CD4-positive, alpha-beta T cell treated with Interleukin-17A for 1 hour (primary cell): ENCODE results near the gene SMS.
"Not testable (repeated sequence)": the region's sequence is repeated elsewhere in the genome, so short reads cannot be mapped to it uniquely, and the experiment has no call there.

Source experiments
- DNase-seq: peaks from one replicate; pipeline ENCODE4 v3.0.0-alpha.2; 2020

SMS gene

DNA sequence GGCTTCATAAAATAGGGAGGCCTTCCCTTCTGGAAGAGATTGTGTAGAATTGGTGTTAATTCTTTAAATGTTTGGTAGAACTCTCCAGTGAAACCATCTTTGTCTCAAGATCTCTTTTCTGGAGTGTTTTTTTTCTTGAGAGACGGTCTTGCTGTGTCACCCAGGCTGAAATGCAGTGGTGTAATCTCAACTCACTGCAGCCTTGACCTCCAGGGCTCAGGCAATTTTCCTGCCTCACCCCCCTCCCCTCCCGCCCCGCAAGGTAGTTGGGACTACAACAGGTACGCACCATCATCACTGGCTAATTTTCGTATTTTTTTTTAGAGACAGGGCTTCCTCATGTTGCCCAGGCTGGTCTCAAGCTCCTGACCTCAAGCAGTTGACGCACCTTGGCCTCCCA lies 12.1 kb downstream of the SMS start:
- DNase-seq = no peak

DNA sequence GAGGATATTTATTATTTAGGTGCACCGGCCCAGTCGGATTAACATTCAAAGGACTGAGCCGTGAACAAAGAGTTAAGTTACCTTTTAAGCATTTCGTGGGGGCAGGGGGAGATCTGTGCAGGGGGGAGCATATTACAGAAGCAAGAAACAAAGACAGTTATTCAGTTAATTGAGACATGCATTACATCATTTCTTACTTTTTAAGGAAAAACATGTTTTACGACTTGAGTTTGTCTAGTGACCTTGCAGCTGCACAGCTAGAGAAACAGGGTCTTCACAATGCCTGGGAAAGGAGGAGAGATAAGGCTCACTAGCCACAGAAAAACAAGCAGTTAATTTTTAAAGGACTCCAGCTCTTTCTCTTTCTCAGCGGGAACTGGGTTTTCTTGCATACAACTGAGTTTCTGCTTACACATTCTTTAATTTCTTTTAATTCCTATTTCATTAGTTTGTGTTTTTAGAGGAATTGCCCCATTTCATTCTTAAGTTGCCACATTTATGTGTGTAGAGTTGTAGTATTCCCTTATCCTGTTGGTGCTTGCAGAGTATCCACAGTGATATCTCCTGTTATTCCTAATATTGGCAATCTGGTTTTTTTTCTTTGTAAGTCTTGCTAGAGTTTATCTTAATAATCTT lies 12.8 kb downstream of the SMS start:
- DNase-seq = not testable (repeated sequence)

- DNase-seq = no peak
Measured at GRCh38 chrX:21955403-21956189, 15.1 kb downstream of the SMS start.

DNA sequence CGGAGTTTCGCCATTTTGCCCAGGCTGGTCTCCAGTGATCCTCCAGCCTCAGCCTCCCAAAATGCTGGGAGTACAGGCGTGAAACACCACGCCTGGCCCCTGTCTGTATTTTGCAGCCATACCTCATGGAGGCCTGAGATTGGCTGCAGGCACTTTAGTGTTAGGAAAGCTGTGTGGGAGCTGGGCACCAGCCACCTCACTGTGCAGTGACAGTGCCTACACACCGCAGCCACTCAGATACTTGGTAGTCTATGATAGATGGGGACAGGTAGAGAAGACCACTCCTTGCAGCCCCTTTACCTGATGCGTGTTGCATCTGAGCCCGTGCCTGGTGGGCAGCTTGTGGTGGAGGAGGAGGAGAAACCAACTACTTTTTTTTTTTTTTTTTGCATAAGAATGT lies 16.3 kb downstream of the SMS start:
- no peak for DNase-seq

GRCh38 chrX:21958187-21958586 lies 17.7 kb downstream of the SMS start:
- no peak for DNase-seq

GRCh38 chrX:21958916-21959315 lies 18.4 kb downstream of the SMS start:
- DNase-seq = no peak

DNA sequence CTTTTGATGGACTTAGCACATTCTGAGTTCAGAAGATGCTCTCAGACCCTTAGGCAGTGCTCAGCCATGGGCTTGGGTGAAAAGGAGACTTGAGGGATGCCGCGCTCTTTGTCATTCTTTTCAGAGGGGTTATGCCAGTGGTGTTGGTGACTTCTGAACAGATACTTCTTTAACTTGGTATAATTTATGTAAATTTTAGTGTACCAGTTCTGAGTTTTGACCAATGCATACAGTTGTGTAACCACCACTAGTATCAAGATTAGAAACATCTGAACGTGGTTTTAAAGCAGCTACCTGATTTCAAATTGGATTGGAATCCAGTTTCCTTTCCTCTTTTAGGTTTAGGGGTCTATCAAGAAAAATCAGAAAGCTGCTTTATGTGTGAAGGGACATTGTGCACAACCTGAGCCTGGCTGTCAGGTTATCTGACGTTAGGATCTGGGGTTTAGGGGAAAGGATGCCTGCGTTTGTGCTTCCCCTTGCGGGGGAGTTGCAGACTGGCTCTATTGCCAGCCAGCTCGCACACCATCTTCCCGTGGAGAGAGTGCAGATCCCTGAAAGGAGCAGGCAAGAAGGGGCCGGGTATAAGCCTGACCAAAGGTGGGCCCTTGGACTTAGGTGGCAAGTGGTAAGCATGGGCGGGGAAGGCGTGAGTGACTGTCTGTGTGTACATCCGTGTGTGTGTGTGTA lies 19.0 kb downstream of the SMS start:
- no peak for DNase-seq

DNA sequence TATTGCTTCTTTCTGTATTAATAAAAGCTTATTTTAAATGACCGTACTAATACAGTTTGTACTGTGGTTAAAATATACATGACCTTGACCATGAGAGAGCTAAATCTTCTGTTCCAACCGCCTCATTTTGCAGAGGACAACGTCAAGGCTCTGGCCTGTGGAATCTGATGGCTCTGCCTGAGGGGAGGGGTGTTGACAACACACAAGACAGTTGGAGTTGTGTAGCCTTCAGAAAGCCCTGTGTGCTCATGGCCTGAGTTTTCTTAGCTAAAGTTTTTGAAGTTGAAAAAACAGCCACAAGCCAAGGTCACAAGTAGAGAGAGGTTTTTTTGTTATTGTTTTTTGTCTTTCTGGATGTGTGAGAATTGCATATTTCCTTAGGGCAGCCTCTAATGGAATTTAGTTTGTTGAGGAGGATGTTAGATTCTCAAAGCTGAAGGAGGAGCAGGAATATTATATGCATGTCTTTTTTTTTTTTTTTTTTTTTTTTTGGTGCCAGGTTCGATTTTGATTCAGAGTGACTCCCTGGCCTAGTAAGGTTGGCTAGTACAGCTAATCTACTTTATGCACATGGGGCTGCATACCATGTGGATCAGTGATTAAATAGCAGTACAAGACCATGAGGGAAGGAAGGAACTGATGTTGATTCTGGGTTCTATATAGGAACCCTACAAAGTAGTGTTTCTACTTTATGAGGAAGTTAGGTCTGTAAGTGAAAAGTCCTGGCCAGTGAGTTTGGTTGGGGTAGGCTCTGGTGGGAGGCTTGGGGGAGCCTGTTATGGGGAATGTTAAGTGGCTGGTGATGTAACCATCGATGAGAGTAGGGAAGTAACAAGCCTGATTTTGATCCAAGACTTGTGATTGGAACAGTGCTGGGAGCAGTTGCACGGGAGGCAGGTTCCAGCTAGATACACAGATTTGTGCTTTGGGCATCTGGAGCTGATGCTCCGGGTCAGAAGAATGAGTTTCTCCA lies 20.3 kb downstream of the SMS start:
- no peak for DNase-seq

DNA sequence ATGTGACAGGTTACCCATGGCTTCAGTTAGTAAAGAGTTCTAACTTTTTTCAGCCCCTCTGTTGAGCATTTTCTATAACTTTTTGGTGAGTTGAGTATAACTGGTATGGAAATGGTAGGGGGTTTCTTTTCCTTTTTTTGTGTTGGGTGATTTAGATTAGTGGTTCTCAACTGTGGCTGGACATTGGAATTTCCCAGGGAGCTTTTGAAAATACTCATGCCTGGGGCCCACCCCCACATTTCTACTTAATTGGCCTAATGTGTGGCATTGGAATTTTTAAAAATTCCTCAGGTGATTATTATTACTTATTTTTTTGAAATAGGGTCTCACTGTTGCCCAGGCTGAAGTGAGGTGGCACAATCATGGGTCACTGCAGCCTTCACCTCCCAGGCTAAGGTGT lies 21.9 kb downstream of the SMS start:
- no peak for DNase-seq

DNA sequence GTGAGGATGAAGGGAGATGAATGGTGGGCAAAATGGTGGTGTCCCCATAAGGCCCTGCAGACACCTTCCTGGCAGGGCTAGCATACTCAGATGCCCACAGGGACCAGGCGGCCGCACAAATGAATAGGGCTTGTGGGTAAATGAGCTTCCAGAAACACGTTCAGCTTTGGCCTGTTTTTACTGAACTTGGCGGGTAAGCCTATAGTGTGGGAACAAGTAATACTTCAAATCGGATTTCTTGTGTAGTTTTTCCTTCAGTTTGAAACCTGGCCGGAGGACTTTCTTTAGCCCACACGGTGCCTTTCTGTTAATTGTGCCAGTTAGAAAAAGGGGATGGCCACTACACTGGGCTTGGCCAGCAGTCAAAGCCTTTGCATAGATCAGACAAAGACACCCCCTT lies 22.8 kb downstream of the SMS start:
- DNase-seq = no peak

- DNase-seq = no peak
Measured at GRCh38 chrX:21963731-21964405, 23.4 kb downstream of the SMS start.

GRCh38 chrX:21966866-21967265 lies 26.4 kb downstream of the SMS start:
- DNase-seq = no peak

GRCh38 chrX:21968333-21968732 lies 27.8 kb downstream of the SMS start:
- no peak for DNase-seq

DNA sequence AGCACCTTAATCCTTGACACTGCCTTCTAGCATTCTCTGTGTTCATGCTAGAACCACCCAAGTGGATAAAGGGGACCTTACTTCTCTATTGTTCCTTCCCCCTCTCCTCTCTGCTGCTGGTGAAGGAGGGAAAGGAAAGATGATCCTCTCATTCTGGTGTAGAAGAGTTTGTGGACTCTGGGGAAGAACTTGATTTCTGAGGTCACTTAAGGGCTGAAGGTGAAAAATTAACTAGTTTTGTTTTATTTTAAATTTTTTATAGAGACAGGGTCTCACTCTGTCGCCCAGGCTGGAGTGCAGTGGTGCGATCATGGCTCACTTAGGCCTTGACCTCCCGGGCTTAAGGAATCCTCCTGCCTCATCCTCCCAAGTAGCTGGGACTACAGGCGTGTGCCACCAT lies 29.8 kb downstream of the SMS start:
- DNase-seq = no peak

- no peak for DNase-seq
Measured at GRCh38 chrX:21972046-21972445, 31.5 kb downstream of the SMS start.

GRCh38 chrX:21972721-21973120 lies 32.2 kb downstream of the SMS start:
- DNase-seq = peak; percentile 52

GRCh38 chrX:21973321-21974010 lies 33.0 kb downstream of the SMS start:
- DNase-seq = no peak

- peak; percentile 23 for DNase-seq
Measured at GRCh38 chrX:21974011-21974385, 33.5 kb downstream of the SMS start.

DNA sequence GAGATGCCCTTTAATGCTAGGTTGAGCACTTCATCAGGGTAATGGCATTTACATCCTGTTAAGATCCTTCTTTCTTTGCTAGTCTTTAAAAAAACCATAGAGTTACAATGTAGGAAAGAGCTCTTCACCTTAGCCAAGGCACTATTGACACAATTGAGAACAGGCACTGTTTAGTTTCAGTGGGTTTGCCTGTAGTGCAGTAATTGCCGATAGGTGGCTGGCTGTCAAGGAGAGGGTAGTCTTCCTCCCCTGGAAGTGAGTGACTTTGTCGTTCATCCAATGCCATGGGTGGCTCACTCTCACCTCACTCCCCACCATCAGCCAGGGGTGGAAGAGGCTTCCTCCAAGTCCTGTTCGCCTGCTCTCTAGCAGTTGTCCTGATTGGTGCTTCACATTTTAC lies 34.7 kb downstream of the SMS start:
- no peak for DNase-seq

DNA sequence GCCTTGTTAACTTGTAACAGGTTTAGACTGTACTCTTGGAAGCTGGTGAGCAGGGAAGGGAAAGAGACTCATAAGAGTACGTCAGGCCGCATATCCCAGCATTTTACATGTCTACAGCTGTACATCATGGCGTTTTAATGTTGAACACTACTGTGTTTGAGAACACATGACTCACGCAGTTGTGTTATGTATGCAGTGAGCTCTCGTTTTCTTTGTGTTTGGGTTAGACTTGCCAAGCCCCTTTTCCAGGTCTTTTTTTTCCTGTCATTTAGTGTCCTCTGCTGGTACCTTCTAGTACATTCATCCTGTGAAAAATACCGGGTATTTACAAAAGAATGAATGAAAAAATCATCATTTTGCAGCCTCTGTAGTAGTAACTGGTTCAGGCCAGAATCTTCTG lies 35.3 kb downstream of the SMS start:
- DNase-seq = no peak

GRCh38 chrX:21978346-21978745 lies 37.8 kb downstream of the SMS start:
- DNase-seq = no peak

- no peak for DNase-seq
Measured at GRCh38 chrX:21982311-21982710, 41.8 kb downstream of the SMS start.
